WI38 (cell line): ENCODE results near the gene NUP54.
A peak's percentile ranks its signal among the peaks of the same experiment; 100 is the strongest.

Experiments used
- H3K4me3 ChIP-seq: 2 replicates; pipeline ENCODE4 v1.5.1; 2011; ENCODE audit warnings: low read depth, mild to moderate bottlenecking, control low read depth, low read length
- CTCF ChIP-seq: IDR thresholded peaks from 2 replicates; pipeline ENCODE4 v1.5.1; 2012; ENCODE audit warnings: low read depth, mild to moderate bottlenecking, control low read depth, low read length

Gene NUP54

GRCh38 chr4:76091052-76091451 lies 57.1 kb downstream of the NUP54 start:
- no peak for TF ChIP-seq CTCF
- no peak overlapping the region for H3K4me3 ChIP-seq

- H3K4me3 ChIP-seq = no peak overlapping the region
- TF ChIP-seq CTCF = no peak
Measured at GRCh38 chr4:76090241-76090691, 57.9 kb downstream of the NUP54 start.

DNA sequence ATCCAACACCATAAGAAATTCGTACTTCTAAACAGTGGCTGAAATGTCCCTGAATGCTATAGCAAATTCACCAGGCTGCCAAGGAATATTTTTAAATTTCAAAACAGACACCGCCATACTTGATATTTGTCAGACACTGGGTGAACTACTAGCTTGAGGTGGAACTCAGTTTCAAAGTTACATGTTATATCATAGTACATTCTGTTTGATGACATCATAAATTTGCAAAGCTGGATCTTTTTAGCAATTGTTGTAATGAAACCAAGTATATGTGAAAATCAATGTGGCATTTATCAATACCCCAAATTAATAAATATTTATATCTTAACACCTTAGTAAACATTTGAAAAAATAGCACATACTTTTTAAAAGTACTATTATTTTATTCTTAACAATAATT lies 59.5 kb downstream of the NUP54 start:
- no peak for TF ChIP-seq CTCF
- no peak overlapping the region for H3K4me3 ChIP-seq

GRCh38 chr4:76087007-76087769 lies 61.0 kb downstream of the NUP54 start:
- peak overlapping the region; percentile 16; the same call in 1 of the 2 replicates for H3K4me3 ChIP-seq
- TF ChIP-seq CTCF = peak; percentile 64

GRCh38 chr4:76084542-76084941 lies 63.7 kb downstream of the NUP54 start:
- no peak for TF ChIP-seq CTCF
- no peak overlapping the region for H3K4me3 ChIP-seq

GRCh38 chr4:76083386-76083988 lies 64.7 kb downstream of the NUP54 start:
- no peak overlapping the region for H3K4me3 ChIP-seq
- TF ChIP-seq CTCF = no peak

GRCh38 chr4:76078033-76078613 lies 70.1 kb downstream of the NUP54 start:
- TF ChIP-seq CTCF = no peak

More at GRCh38 chr4:76078033-76078613, 70.1 kb downstream of the NUP54 start:
- H3K4me3 ChIP-seq = no peak overlapping the region
